ENCODE data around the gene FLNA. TPM values are rescaled to one million over a fixed set of nuclear protein-coding genes. Genes with fewer than 3 reads are reported as not detected.

The FLNA gene
- total RNA-seq, 4 donors from 2014 or later = 23.9 to 128 (median 88.9) TPM

DNA sequence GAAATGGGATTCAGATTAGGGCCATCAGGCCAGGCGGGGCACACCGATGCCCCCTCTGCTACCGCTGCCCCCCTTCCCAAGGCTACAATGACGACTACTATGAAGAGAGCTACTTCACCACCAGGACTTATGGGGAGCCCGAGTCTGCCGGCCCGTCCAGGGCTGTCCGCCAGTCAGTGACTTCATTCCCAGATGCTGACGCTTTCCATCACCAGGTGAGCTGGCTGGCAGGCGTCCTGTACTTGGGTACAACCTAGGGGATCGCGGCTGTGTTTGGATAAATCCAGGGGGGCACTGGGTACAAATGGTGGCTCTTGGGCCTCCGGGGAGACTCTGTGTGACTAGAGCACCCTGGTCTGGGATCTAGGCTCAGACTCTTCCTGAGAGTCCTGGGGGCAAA, 5.7 kb upstream of the FLNA start:
- in situ Hi-C loops (cut with MboI; ENCODE audit: low sequenced_read_pairs in 4 of 4) (no loop called here), intact Hi-C loops (cut with DNase I; ENCODE audit: low total_unique reads) (no loop called here)
- TF ChIP-seq, protein P1, sequence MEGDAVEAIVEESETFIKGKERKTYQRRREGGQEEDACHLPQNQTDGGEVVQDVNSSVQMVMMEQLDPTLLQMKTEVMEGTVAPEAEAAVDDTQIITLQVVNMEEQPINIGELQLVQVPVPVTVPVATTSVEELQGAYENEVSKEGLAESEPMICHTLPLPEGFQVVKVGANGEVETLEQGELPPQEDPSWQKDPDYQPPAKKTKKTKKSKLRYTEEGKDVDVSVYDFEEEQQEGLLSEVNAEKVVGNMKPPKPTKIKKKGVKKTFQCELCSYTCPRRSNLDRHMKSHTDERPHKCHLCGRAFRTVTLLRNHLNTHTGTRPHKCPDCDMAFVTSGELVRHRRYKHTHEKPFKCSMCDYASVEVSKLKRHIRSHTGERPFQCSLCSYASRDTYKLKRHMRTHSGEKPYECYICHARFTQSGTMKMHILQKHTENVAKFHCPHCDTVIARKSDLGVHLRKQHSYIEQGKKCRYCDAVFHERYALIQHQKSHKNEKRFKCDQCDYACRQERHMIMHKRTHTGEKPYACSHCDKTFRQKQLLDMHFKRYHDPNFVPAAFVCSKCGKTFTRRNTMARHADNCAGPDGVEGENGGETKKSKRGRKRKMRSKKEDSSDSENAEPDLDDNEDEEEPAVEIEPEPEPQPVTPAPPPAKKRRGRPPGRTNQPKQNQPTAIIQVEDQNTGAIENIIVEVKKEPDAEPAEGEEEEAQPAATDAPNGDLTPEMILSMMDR (IDR thresholded peaks at IDR 0.05 in 4 of 5, conservative IDR thresholded peaks at IDR 0.05 in 1 of 5) = no peak
- TF ChIP-seq POLR2A (IDR thresholded peaks at IDR 0.05) = no peak
- Histone ChIP-seq H3K4me3 (peak overlapping the region; percentile 61 to 84 (median 68)), H3K4me1 (peaks cover 4 to 10% of the 10 kb centered on the region in 2 donors), H3K36me3 (no peaks in the 10 kb centered on the region), H3K9me3 (no peaks in the 10 kb centered on the region), H3K27ac (peak overlapping the region; percentile 83 to 96 (median 96)), H3K27me3 (no peaks in the 10 kb centered on the region)
- DNase-seq (no peak), ATAC-seq (no peak)

DNA sequence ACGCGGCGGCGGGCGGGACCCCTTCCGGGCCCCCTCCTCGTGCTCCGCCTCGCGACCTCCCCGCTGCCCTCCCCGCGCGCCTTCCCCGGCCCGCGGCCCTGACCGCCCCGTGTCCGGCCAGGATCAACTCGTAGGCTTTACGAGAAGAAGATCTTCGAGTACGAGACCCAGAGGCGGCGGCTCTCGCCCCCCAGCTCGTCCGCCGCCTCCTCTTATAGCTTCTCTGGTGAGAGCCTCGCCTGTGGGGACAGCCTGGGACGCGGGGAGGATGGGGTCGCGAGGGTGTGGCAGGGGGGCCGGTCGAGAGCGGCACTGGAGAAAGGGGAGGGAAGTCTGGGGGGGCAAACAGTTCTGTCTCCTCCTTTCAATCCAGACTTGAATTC, 5.1 kb upstream of the FLNA start:
- Histone ChIP-seq H3K9me3 (no peaks in the 10 kb centered on the region), H3K4me3 (peak overlapping the region; percentile 61 to 84 (median 68)), H3K36me3 (no peaks in the 10 kb centered on the region), H3K27ac (peak overlapping the region; percentile 83 to 96 (median 96)), H3K27me3 (no peaks in the 10 kb centered on the region), H3K4me1 (peaks cover 4 to 10% of the 10 kb centered on the region in 2 donors)
- in situ Hi-C loops (cut with MboI; ENCODE audit: low sequenced_read_pairs in 4 of 4) (no loop called here), intact Hi-C loops (cut with DNase I; ENCODE audit: low total_unique reads) (loop anchor here (5.0 to 10.0 kb wide), 4 partner anchors 165 to 585 kb away; partner anchors contain the start of genes G6PD, HCFC1, IDH3G and IKBKG)
- ATAC-seq (no peak), DNase-seq (no peak)
- no peak for TF ChIP-seq POLR2A (IDR thresholded peaks at IDR 0.05)
- TF ChIP-seq, protein P1 (IDR thresholded peaks at IDR 0.05 in 4 of 5, conservative IDR thresholded peaks at IDR 0.05 in 1 of 5) = no peak

DNA sequence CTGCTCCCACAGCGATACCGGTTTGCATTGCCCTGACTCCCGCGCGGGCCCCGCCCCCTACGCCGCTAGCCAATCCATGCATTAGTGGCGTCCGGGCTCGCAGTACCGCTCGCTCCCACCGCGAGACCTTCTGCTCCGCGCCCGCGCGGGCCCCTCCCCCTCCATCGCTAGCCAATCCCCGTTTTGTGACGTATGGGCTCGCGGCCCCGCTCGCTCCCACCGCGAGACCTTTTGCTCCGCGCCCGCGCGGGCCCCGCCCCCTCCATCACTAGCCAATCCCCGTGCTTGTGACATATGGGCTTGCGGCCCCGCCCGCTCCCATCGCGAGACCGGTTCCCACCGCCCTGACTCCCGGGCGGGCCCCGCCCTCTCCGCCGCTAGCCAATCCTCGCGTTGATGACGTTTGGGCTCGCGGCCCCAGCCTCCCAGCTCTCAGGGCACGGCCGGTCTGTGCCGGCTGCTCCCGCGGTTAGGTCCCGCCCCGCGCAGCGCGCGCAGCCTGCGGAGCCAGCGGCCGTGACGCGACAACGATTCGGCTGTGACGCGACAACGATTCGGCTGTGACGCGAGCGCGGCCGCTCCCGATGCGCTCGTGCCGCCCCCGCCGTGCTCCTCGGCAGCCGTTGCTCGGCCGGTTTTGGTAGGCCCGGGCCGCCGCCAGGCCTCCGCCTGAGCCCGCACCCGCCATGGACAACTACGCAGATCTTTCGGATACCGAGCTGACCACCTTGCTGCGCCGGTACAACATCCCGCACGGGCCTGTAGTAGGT, 4.5 kb upstream of the FLNA start, which contains the start of gene EMD:
Gene EMD, plus strand, starts transcription at position 497 of the 770 bp plus-strand sequence. Its CDS starts 190 bp downstream, at position 687.
- H3K4me1 ChIP-seq = peaks cover 5 to 13% of the 10 kb centered on the region in 2 donors
- intact Hi-C loops (cut with DNase I; ENCODE audit: low total_unique reads) = loop anchor here (5.0 to 10.0 kb wide), 4 partner anchors 166 to 584 kb away; partner anchors contain the start of genes G6PD, HCFC1, IDH3G and IKBKG

DNA sequence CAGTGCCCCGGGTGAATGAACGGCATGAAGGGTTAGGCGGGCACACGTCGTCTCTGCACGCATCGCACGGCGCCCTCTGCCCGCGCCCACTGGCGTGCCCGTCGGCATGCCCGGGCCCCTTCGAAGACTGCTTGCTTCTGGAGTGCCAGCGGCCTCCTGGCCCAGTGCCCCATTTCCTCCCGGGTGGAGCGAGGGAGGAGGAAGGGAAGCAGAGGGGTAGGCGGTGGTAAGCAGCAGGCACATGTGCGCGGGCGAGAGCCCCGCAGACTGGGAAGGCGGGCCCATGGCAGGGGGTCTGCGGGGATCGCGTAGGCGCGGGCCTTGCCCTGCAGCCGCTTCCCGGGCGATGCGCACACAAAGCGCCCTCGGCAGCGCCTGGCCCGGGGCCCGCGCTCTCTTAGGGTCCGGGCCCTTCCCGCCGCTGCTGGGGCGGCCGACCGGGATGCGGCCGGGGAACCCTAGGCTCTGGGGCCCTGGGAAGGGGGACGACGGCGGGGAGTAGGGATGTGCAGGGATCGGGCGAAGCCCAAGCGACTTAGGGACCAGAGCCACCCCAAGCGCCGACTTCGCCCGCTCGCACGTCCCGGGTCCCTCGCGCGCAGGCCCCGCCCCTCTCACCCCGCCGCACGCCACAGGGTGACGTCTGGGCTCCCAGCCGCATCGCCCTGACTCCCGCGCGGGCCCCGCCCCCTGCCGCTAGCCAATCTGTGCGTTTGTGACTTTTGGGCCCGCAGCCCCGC, 3.8 kb upstream of the FLNA start:
- DNase-seq (peak in 1 of 2 donors; percentile 52), ATAC-seq (peak; percentile 11 to 70)
- intact Hi-C loops (cut with DNase I; ENCODE audit: low total_unique reads) (loop anchor here (5.0 to 10.0 kb wide), 4 partner anchors 167 to 583 kb away; partner anchors contain the start of genes G6PD, HCFC1, IDH3G and IKBKG), in situ Hi-C loops (cut with MboI; ENCODE audit: low sequenced_read_pairs in 4 of 4) (no loop called here)
- Histone ChIP-seq H3K36me3 (no peaks in the 10 kb centered on the region), H3K4me3 (peak overlapping the region; percentile 46 to 69 (median 57)), H3K27ac (peak overlapping the region; percentile 87 to 99 (median 90)), H3K4me1 (peaks cover 8 to 18% of the 10 kb centered on the region in 2 donors), H3K27me3 (no peaks in the 10 kb centered on the region), H3K9me3 (no peaks in the 10 kb centered on the region)
- TF ChIP-seq, protein P1 (IDR thresholded peaks at IDR 0.05 in 4 of 5, conservative IDR thresholded peaks at IDR 0.05 in 1 of 5) = no peak
- peak; percentile 86 for TF ChIP-seq POLR2A (IDR thresholded peaks at IDR 0.05)

More for the DNA sequence above, 4.5 kb upstream of the FLNA start, which contains the start of gene EMD:
- Histone ChIP-seq H3K27ac (peak within 1 kb of the TSS; percentile 87 to 99 (median 96)), H3K9me3 (no peaks in the 10 kb centered on the region), H3K27me3 (no peaks in the 10 kb centered on the region), H3K4me3 (peak within 1 kb of the TSS; percentile 67 to 84 (median 69)), H3K36me3 (no peaks in the 10 kb centered on the region)
- TF ChIP-seq POLR2A (IDR thresholded peaks at IDR 0.05) = peak; percentile 89 to 93
- TF ChIP-seq, protein P1 (IDR thresholded peaks at IDR 0.05 in 4 of 5, conservative IDR thresholded peaks at IDR 0.05 in 1 of 5) = peak in 1 of 5 experiments; percentile 5
- ATAC-seq (peak; percentile 79 to 84), DNase-seq (peak; percentile 95 to 98)
- in situ Hi-C loops (cut with MboI; ENCODE audit: low sequenced_read_pairs in 4 of 4) = no loop called here
